Naive thymus-derived CD8-positive, alpha-beta T cell (primary cell): ENCODE data around the gene TSPAN19. TPM values are rescaled to one million over a fixed set of nuclear protein-coding genes. Genes with fewer than 3 reads are reported as not detected.
A peak's percentile ranks its signal among the peaks of the same experiment; 100 is the strongest.

Experiments used
- ATAC-seq, 2 donors: fragments of 150-1000 bp; cut with Tn5 transposase in 1 of 2; sonication (Bioruptor Pico), chemical (Tn5 transposase) in 1 of 2; 1 replicate in 1 of 2; 2 replicates in 1 of 2; pipeline ENCODE4 v1.10.0; 2021; ENCODE audit warnings: mild to moderate bottlenecking in 2 of 2, moderate library complexity in 2 of 2
- POLR2A ChIA-PET: fragments of 350-600 bp; sonication (Branson Sonifier 250); formaldehyde crosslinking; loops from one replicate; lab custom pipeline; 2021; ENCODE audit warnings: antibody characterized with exemption; lab: Charles Lee
- DNase-seq, 10 donors: peaks; one replicate each; pipeline versions ENCODE4 v3.0.0 to v3.0.0-alpha.2; 2020 to 2022
- H3K27ac Mint-ChIP-seq, 10 donors: one replicate each; pipeline ENCODE4 v1.8.0; 2020 to 2022; ENCODE audit warnings: mild to moderate bottlenecking in 10 of 10, mixed read lengths in 10 of 10, moderate library complexity in 4 of 10, inconsistent platforms in 1 of 10
- H3K27me3 Mint-ChIP-seq, 5 donors: one replicate each; pipeline ENCODE4 v1.8.0; 2021 to 2022; ENCODE audit warnings: mixed read lengths in 5 of 5
- H3K36me3 Mint-ChIP-seq, 3 donors: one replicate each; pipeline ENCODE4 v1.8.0; 2020 to 2022; ENCODE audit warnings: mixed read lengths in 3 of 3, mild to moderate bottlenecking in 2 of 3, inconsistent platforms in 1 of 3
- H3K4me1 Mint-ChIP-seq, 4 donors: one replicate each; pipeline ENCODE4 v1.8.0; 2021 to 2022; ENCODE audit warnings: mixed read lengths in 4 of 4
- H3K4me3 Mint-ChIP-seq, 10 donors: one replicate each; pipeline ENCODE4 v1.8.0; 2020 to 2022; ENCODE audit warnings: mild to moderate bottlenecking in 10 of 10, mixed read lengths in 10 of 10, moderate library complexity in 6 of 10, inconsistent platforms in 1 of 10
- H3K9me3 Mint-ChIP-seq, 9 donors: one replicate each; pipeline ENCODE4 v1.8.0; 2020 to 2022; ENCODE audit warnings: mixed read lengths in 9 of 9, mild to moderate bottlenecking in 3 of 9, inconsistent platforms in 1 of 9, moderate library complexity in 1 of 9
- polyA plus RNA-seq, 3 donors: library from polyadenylated mRNA; unstranded; fragments of 300-500 nt; fragmentation: Illumina TruSeq; gene quantifications; one replicate each; pipeline ENCODE4 v1.2.3, GENCODE V29; 2021
- total RNA-seq, 8 experiments: library from RNA in 2 of 8; stranded (reverse) in 2 of 8; gene quantifications; one replicate each; pipeline ENCODE4 v1.2.3 and lab custom pipeline; 2021 to 2026

TSPAN19 gene
- not detected for total RNA-seq
- not detected for polyA plus RNA-seq
- total RNA-seq (lab: John Stamatoyannopoulos, UW): 0 to 0.09 (median 0) reads per million in 6 experiments

GRCh38 chr12:85036234-85036707 is at the start of gene TSPAN19, which contains the start of gene LRRIQ1:
TSS of gene TSPAN19 (minus strand) at chr12:85036277. CDS start at chr12:85029946, 6,331 bp downstream.
TSS of gene LRRIQ1 (plus strand) at chr12:85036351. CDS start at chr12:85038177, 1,826 bp downstream.
- Mint-ChIP-seq H3K4me1 (peaks cover 0 to 8% (median 3%) of the 10 kb centered on the region in 4 donors), H3K27ac (peak within 1 kb of the TSS in 1 of 10 donors; percentile 51), H3K4me3 (peak within 1 kb of the TSS; percentile 25 to 78 (median 66)), H3K9me3 (no peaks in the 10 kb centered on the region), H3K36me3 (peaks cover 0 to 2% (median 0%) of the 10 kb centered on the region in 3 donors), H3K27me3 (peaks cover 5 to 13% (median 8%) of the 10 kb centered on the region in 5 donors)
- DNase-seq (peak in 7 of 10 donors; percentile 4 to 31 (median 9)), ATAC-seq (peak; percentile 14 to 29)
- POLR2A ChIA-PET: no interaction called here

- ATAC-seq (no peak), DNase-seq (no peak)
- Mint-ChIP-seq H3K27me3 (peaks cover 0 to 10% (median 0%) of the 10 kb centered on the region in 5 donors), H3K9me3 (peaks cover 0 to 8% (median 0%) of the 10 kb centered on the region in 9 donors), H3K36me3 (no peaks in the 10 kb centered on the region), H3K27ac (no peak overlapping the region), H3K4me1 (no peaks in the 10 kb centered on the region), H3K4me3 (no peak overlapping the region)
- POLR2A ChIA-PET: no interaction called here
Observed at GRCh38 chr12:85085066-85085465, 49.0 kb upstream of the TSPAN19 start.

- ATAC-seq: no peak
Observed at GRCh38 chr12:85076688-85077430, 40.8 kb upstream of the TSPAN19 start.

GRCh38 chr12:85072826-85073225 is 36.7 kb upstream of the TSPAN19 start:
- POLR2A ChIA-PET: no interaction called here
- peaks cover 0 to 6% (median 0%) of the 10 kb centered on the region in 5 donors for H3K27me3 Mint-ChIP-seq
- no peak overlapping the region for H3K4me3 Mint-ChIP-seq
- no peak for ATAC-seq
- no peak for DNase-seq
- no peaks in the 10 kb centered on the region for H3K36me3 Mint-ChIP-seq
- H3K27ac Mint-ChIP-seq: no peak overlapping the region
- no peaks in the 10 kb centered on the region for H3K9me3 Mint-ChIP-seq
- H3K4me1 Mint-ChIP-seq: no peaks in the 10 kb centered on the region

More at GRCh38 chr12:85076688-85077430, 40.8 kb upstream of the TSPAN19 start:
- Mint-ChIP-seq H3K27me3 (no peaks in the 10 kb centered on the region), H3K4me3 (no peak overlapping the region), H3K27ac (no peak overlapping the region), H3K36me3 (no peaks in the 10 kb centered on the region), H3K4me1 (no peaks in the 10 kb centered on the region), H3K9me3 (no peaks in the 10 kb centered on the region)
- peak in 1 of 10 donors; percentile 4 for DNase-seq
- POLR2A ChIA-PET: no interaction called here

GRCh38 chr12:85065837-85066482 is 29.9 kb upstream of the TSPAN19 start:
- Mint-ChIP-seq H3K27me3 (peaks cover 0 to 8% (median 2%) of the 10 kb centered on the region in 5 donors), H3K27ac (no peak overlapping the region), H3K9me3 (peaks cover 0 to 3% (median 0%) of the 10 kb centered on the region in 9 donors), H3K4me3 (no peak overlapping the region), H3K4me1 (no peaks in the 10 kb centered on the region), H3K36me3 (no peaks in the 10 kb centered on the region)
- DNase-seq (no peak), ATAC-seq (no peak)
- POLR2A ChIA-PET: no interaction called here

- Mint-ChIP-seq H3K36me3 (no peaks in the 10 kb centered on the region), H3K27ac (no peak overlapping the region), H3K4me1 (peaks cover 0 to 6% (median 0%) of the 10 kb centered on the region in 4 donors), H3K9me3 (peaks cover 0 to 3% (median 0%) of the 10 kb centered on the region in 9 donors), H3K27me3 (peaks cover 0 to 2% (median 0%) of the 10 kb centered on the region in 5 donors), H3K4me3 (no peak overlapping the region)
- POLR2A ChIA-PET: no interaction called here
- DNase-seq: no peak
- ATAC-seq: no peak
Observed at GRCh38 chr12:85060916-85061315, 24.8 kb upstream of the TSPAN19 start.

GRCh38 chr12:85059594-85059993 is 23.5 kb upstream of the TSPAN19 start:
- H3K27me3 Mint-ChIP-seq: peaks cover 0 to 3% (median 0%) of the 10 kb centered on the region in 5 donors
- DNase-seq (no peak), ATAC-seq (no peak)
- H3K4me1 Mint-ChIP-seq: peaks cover 0 to 6% (median 0%) of the 10 kb centered on the region in 4 donors
- no peaks in the 10 kb centered on the region for H3K36me3 Mint-ChIP-seq
- H3K27ac Mint-ChIP-seq: no peak overlapping the region
- no peak overlapping the region for H3K4me3 Mint-ChIP-seq
- POLR2A ChIA-PET: no interaction called here
- H3K9me3 Mint-ChIP-seq: no peaks in the 10 kb centered on the region

GRCh38 chr12:85058339-85058738 is 22.3 kb upstream of the TSPAN19 start:
- Mint-ChIP-seq H3K4me1 (peaks cover 0 to 6% (median 0%) of the 10 kb centered on the region in 4 donors), H3K36me3 (no peaks in the 10 kb centered on the region), H3K4me3 (no peak overlapping the region), H3K9me3 (no peaks in the 10 kb centered on the region), H3K27ac (peak overlapping the region in 1 of 10 donors; percentile 37), H3K27me3 (peaks cover 0 to 3% (median 0%) of the 10 kb centered on the region in 5 donors)
- POLR2A ChIA-PET: no interaction called here
- DNase-seq: no peak
- no peak for ATAC-seq

- POLR2A ChIA-PET: no interaction called here
- ATAC-seq: no peak
- peak in 4 of 10 donors; percentile 3 to 17 (median 6) for DNase-seq
- Mint-ChIP-seq H3K36me3 (no peaks in the 10 kb centered on the region), H3K27me3 (peaks cover 0 to 3% (median 0%) of the 10 kb centered on the region in 5 donors), H3K4me1 (peaks cover 0 to 6% (median 0%) of the 10 kb centered on the region in 4 donors), H3K27ac (no peak overlapping the region), H3K9me3 (peaks cover 0 to 2% (median 0%) of the 10 kb centered on the region in 9 donors), H3K4me3 (no peak overlapping the region)
Observed at GRCh38 chr12:85057370-85057963, 21.4 kb upstream of the TSPAN19 start.

GRCh38 chr12:85043829-85044228 is 7.8 kb upstream of the TSPAN19 start:
- no peaks in the 10 kb centered on the region for H3K36me3 Mint-ChIP-seq
- POLR2A ChIA-PET: no interaction called here
- DNase-seq: no peak
- no peak overlapping the region for H3K27ac Mint-ChIP-seq
- no peak for ATAC-seq
- no peaks in the 10 kb centered on the region for H3K9me3 Mint-ChIP-seq
- H3K27me3 Mint-ChIP-seq: peaks cover 0 to 7% (median 4%) of the 10 kb centered on the region in 5 donors
- no peaks in the 10 kb centered on the region for H3K4me1 Mint-ChIP-seq
- H3K4me3 Mint-ChIP-seq: no peak overlapping the region

GRCh38 chr12:85041395-85041794 is 5.3 kb upstream of the TSPAN19 start:
- DNase-seq (no peak), ATAC-seq (no peak)
- POLR2A ChIA-PET: no interaction called here
- H3K4me1 Mint-ChIP-seq: peaks cover 0 to 2% (median 1%) of the 10 kb centered on the region in 4 donors
- no peak overlapping the region for H3K27ac Mint-ChIP-seq
- H3K27me3 Mint-ChIP-seq: peaks cover 0 to 7% (median 4%) of the 10 kb centered on the region in 5 donors
- H3K36me3 Mint-ChIP-seq: peaks cover 0 to 2% (median 0%) of the 10 kb centered on the region in 3 donors
- no peaks in the 10 kb centered on the region for H3K9me3 Mint-ChIP-seq
- no peak overlapping the region for H3K4me3 Mint-ChIP-seq

- H3K27me3 Mint-ChIP-seq: peaks cover 6 to 16% (median 8%) of the 10 kb centered on the region in 5 donors
- POLR2A ChIA-PET: no interaction called here
- no peaks in the 10 kb centered on the region for H3K9me3 Mint-ChIP-seq
- H3K4me3 Mint-ChIP-seq: peak overlapping the region in 9 of 10 donors; percentile 25 to 78 (median 66)
- no peak overlapping the region for H3K27ac Mint-ChIP-seq
- peaks cover 0 to 2% (median 0%) of the 10 kb centered on the region in 3 donors for H3K36me3 Mint-ChIP-seq
- peaks cover 0 to 8% (median 3%) of the 10 kb centered on the region in 4 donors for H3K4me1 Mint-ChIP-seq
- DNase-seq (no peak), ATAC-seq (peak in 1 of 2 donors; percentile 27)
Observed at GRCh38 chr12:85036733-85037132, 656 bp upstream of the TSPAN19 start.
